HepG2 (cell line): Measurements from ENCODE around the gene RPTOR. TPM values are rescaled to one million over a fixed set of nuclear protein-coding genes. Genes with fewer than 3 reads are reported as not detected.

Experiments
- FOXO4 ChIP-seq: sonication (generic); formaldehyde crosslinking; conservative IDR thresholded peaks from 2 replicates; pipeline ENCODE4 v1.8.1; 2023; ENCODE audit warnings: missing genetic modification reagents
- KAT8 ChIP-seq: IDR thresholded peaks from 2 replicates; pipeline ENCODE4 v1.6.1; 2016; ENCODE audit warnings: missing genetic modification reagents, missing compliant biosample characterization
- PLRG1 ChIP-seq: fragments of 450-650 bp; conservative IDR thresholded peaks from 2 replicates; pipeline ENCODE4 v1.6.1; 2016
- PRDM4 ChIP-seq: sonication (generic); formaldehyde crosslinking; IDR thresholded peaks from 2 replicates; pipeline ENCODE4 v1.9.0; 2021; ENCODE audit warnings: missing genetic modification reagents, borderline replicate concordance
- RERE ChIP-seq: IDR thresholded peaks from 2 replicates; pipeline ENCODE4 v1.6.1; 2016; ENCODE audit warnings: low read depth, missing genetic modification reagents, missing compliant biosample characterization
- TEAD3 ChIP-seq: optimal IDR thresholded peaks from 2 replicates; pipeline ENCODE3; 2016; ENCODE audit warnings: borderline replicate concordance
- ZNF792 ChIP-seq: IDR thresholded peaks from 2 replicates; pipeline ENCODE4 v1.6.1; 2016
- ZNF800 ChIP-seq: sonication (generic); formaldehyde crosslinking; IDR thresholded peaks from 2 replicates; pipeline ENCODE4 v1.4.0; 2020; ENCODE audit warnings: missing genetic modification reagents
- polyA plus RNA-seq, 8 experiments: library from polyadenylated mRNA; depleted of rRNA in 3 of 8; stranded (reverse) in 7 of 8; unstranded in 1 of 8; fragments of >200 nt; fragmentation: Illumina TruSeq in 4 of 8; extraction: Trizol in 4 of 8; gene quantifications; 2 replicates each; pipeline versions ENCODE4 v1.2.1 to v1.2.3, GENCODE V29; 2011 to 2016; ENCODE audit warnings: low read depth in 4 of 8, missing spikeins in 1 of 8, mixed read lengths in 1 of 8; ENCODE audit not compliant: insufficient read depth in 1 of 8
- total RNA-seq, 5 experiments: library from RNA; depleted of rRNA; stranded (reverse); fragments of >200 nt; fragmentation: Illumina TruSeq; extraction: Trizol; gene quantifications; 2 replicates each; pipeline ENCODE4 v1.2.3, GENCODE V29; 2016; ENCODE audit warnings: low read depth in 1 of 5

RPTOR gene
- total and polyA plus RNA-seq, 2 of the 13 experiments (the other 11 are each of a cell fraction or from before 2014, with no cell fraction given), result 6.6 to 25.3 TPM

GRCh38 chr17:80779336-80779735 is 234.7 kb downstream of the RPTOR start (continued):
- TF ChIP-seq PRDM4 (CRISPR knock-in tag), result no peak
- TF ChIP-seq ZNF792 (CRISPR knock-in tag), result no peak
- TF ChIP-seq PLRG1, result no peak
- TF ChIP-seq TEAD3 (CRISPR knock-in tag), result no peak
- TF ChIP-seq ZNF800 (CRISPR knock-in tag), result no peak
- no peak for TF ChIP-seq KAT8 (CRISPR knock-in tag)
- no peak for TF ChIP-seq FOXO4 (CRISPR knock-in tag)
- TF ChIP-seq RERE (CRISPR knock-in tag), result no peak
- TF ChIP-seq, all 625 proteins: peak for 0
